OCI-LY1 (cell line): ENCODE results near the gene EIF2S3B.

Experiments
- EZH2 ChIP-seq: fragments of 200-600 bp; sonication (generic), shearing (Covaris generic); IDR thresholded peaks from 2 replicates; pipeline ENCODE4 v1.8.0; 2017; ENCODE audit warnings: borderline replicate concordance, mixed run types, mild to moderate bottlenecking, antibody characterized with exemption, low read length, moderate library complexity, mixed read lengths
- TF ChIP-seq, protein P1 (sequence below): fragments of 200-600 bp; sonication (generic), shearing (Covaris generic); IDR thresholded peaks from 2 replicates; pipeline ENCODE4 v1.5.1; 2017; ENCODE audit warnings: mild to moderate bottlenecking, antibody characterized with exemption, low read length, moderate library complexity, mixed read lengths

DNA sequence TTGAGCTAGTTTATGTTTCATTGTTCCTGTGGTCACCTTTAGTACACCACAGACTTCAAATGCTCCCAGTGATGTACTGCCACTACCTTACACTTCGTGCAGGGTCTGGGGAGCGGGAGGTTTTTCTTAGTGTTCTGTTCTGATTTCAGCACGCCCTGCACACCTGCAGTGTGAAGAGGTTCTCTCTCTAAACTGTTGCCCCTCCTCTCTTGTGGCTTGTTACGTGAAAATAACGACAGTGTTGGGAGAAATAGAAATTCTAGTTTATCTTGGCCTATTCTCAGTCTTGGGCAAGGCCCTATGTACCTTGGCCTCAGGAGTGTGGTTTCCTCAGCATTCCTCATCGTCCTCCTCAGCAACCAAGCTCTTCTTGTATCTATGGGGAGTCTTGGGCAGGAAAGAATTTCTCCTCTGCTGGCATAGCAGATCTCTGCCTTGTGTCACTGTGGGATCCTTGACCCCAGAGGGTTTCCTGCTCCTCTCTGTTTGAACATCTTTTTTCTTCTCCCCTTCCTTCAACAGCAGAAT, 48.6 kb downstream of the EIF2S3B start:
- TF ChIP-seq, protein P1, sequence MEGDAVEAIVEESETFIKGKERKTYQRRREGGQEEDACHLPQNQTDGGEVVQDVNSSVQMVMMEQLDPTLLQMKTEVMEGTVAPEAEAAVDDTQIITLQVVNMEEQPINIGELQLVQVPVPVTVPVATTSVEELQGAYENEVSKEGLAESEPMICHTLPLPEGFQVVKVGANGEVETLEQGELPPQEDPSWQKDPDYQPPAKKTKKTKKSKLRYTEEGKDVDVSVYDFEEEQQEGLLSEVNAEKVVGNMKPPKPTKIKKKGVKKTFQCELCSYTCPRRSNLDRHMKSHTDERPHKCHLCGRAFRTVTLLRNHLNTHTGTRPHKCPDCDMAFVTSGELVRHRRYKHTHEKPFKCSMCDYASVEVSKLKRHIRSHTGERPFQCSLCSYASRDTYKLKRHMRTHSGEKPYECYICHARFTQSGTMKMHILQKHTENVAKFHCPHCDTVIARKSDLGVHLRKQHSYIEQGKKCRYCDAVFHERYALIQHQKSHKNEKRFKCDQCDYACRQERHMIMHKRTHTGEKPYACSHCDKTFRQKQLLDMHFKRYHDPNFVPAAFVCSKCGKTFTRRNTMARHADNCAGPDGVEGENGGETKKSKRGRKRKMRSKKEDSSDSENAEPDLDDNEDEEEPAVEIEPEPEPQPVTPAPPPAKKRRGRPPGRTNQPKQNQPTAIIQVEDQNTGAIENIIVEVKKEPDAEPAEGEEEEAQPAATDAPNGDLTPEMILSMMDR: no peak
- TF ChIP-seq EZH2: no peak
